WTC11 (cell line): ENCODE results near the gene KLRK1. TPM values are rescaled to one million over a fixed set of nuclear protein-coding genes. Genes with fewer than 3 reads are reported as not detected.
"Not testable (repeated sequence)": the region's sequence is repeated elsewhere in the genome, so short reads cannot be mapped to it uniquely, and the experiment has no call there.

ENCODE experiments used
- ATAC-seq: fragments of 200-7000 bp; cut with Tn5 transposase; 2 replicates; pipeline ENCODE4 v1.10.0; 2021; ENCODE audit warnings: mild to moderate bottlenecking, moderate library complexity
- CTCF ChIA-PET: fragments of 300-600 bp; sonication (Branson Sonifier 250); formaldehyde crosslinking; loops from one replicate; lab custom pipeline; 2021; ENCODE audit warnings: antibody characterized with exemption; lab: Charles Lee
- POLR2A ChIA-PET: fragments of 350-600 bp; sonication (Branson Sonifier 250); formaldehyde crosslinking; loops from one replicate; lab custom pipeline; 2021; ENCODE audit warnings: antibody characterized with exemption; lab: Charles Lee
- DNase-seq: peaks from one replicate; pipeline ENCODE4 v3.0.0; 2021; ENCODE audit warnings: low spot score
- H3K27ac Mint-ChIP-seq: 2 replicates; pipeline ENCODE4 v1.8.0; 2021; ENCODE audit warnings: mixed read lengths
- H3K27me3 Mint-ChIP-seq: 2 replicates; pipeline ENCODE4 v1.8.0; 2021; ENCODE audit warnings: low read depth, mild to moderate bottlenecking, moderate library complexity, mixed read lengths
- H3K36me3 Mint-ChIP-seq: 2 replicates; pipeline ENCODE4 v1.8.0; 2021; ENCODE audit warnings: mixed read lengths
- H3K4me1 Mint-ChIP-seq: 2 replicates; pipeline ENCODE4 v1.8.0; 2022; ENCODE audit warnings: mixed read lengths
- H3K4me3 Mint-ChIP-seq: 2 replicates; pipeline ENCODE4 v1.8.0; 2021; ENCODE audit warnings: mild to moderate bottlenecking, moderate library complexity, mixed read lengths
- H3K9me3 Mint-ChIP-seq: 2 replicates; pipeline ENCODE4 v1.8.0; 2021; ENCODE audit warnings: mixed read lengths
- CREB1 ChIP-seq: sonication (generic); formaldehyde crosslinking; IDR thresholded peaks from 2 replicates; pipeline ENCODE4 v1.8.0; 2023; ENCODE audit warnings: mild to moderate bottlenecking, missing genetic modification reagents
- JAZF1 ChIP-seq: fragments of 250-450 bp; sonication (Bioruptor Pico); IDR thresholded peaks from 2 replicates; pipeline ENCODE4 v1.9.0; 2021; ENCODE audit warnings: moderate library complexity, mild to moderate bottlenecking, inconsistent platforms
- JUN ChIP-seq: sonication (generic); formaldehyde crosslinking; IDR thresholded peaks from 2 replicates; pipeline ENCODE4 v1.8.0; 2023; ENCODE audit warnings: mild to moderate bottlenecking, missing genetic modification reagents
- NFATC4 ChIP-seq: fragments of 250-450 bp; sonication (Bioruptor Pico); IDR thresholded peaks from 2 replicates; pipeline ENCODE4 v1.9.0; 2021; ENCODE audit warnings: mild to moderate bottlenecking
- NFE2L1 ChIP-seq: sonication (generic); formaldehyde crosslinking; IDR thresholded peaks from 2 replicates; pipeline ENCODE4 v1.8.1; 2023; ENCODE audit warnings: missing genetic modification reagents
- NR2C2 ChIP-seq: sonication (generic); formaldehyde crosslinking; IDR thresholded peaks from 2 replicates; pipeline ENCODE4 v1.8.0; 2022; ENCODE audit warnings: mild to moderate bottlenecking, missing genetic modification reagents
- OVOL2 ChIP-seq: fragments of 250-450 bp; sonication (Bioruptor Pico); IDR thresholded peaks from 2 replicates; pipeline ENCODE4 v1.9.0; 2021; ENCODE audit warnings: mild to moderate bottlenecking, borderline replicate concordance
- TCF7 ChIP-seq: sonication (generic); formaldehyde crosslinking; IDR thresholded peaks from 2 replicates; pipeline ENCODE4 v1.8.0; 2022; ENCODE audit warnings: mild to moderate bottlenecking, low read depth, missing genetic modification reagents, moderate library complexity
- TEAD1 ChIP-seq: sonication (generic); formaldehyde crosslinking; IDR thresholded peaks from 2 replicates; pipeline ENCODE4 v1.8.0; 2022; ENCODE audit warnings: mild to moderate bottlenecking, missing genetic modification reagents
- TP53 ChIP-seq: sonication (generic); formaldehyde crosslinking; IDR thresholded peaks from 2 replicates; pipeline ENCODE4 v1.8.1; 2023; ENCODE audit warnings: mild to moderate bottlenecking, missing genetic modification reagents
- ZNF121 ChIP-seq: sonication (generic); formaldehyde crosslinking; IDR thresholded peaks from 2 replicates; pipeline ENCODE4 v1.8.0; 2023; ENCODE audit warnings: missing genetic modification reagents
- ZNF423 ChIP-seq: fragments of 250-450 bp; sonication (Bioruptor Pico); IDR thresholded peaks from 2 replicates; pipeline ENCODE4 v2.1.2; 2022; ENCODE audit warnings: mild to moderate bottlenecking, moderate library complexity
- ZNF671 ChIP-seq: fragments of 250-450 bp; sonication (Bioruptor Pico); IDR thresholded peaks from 2 replicates; pipeline ENCODE4 v1.8.0; 2021; ENCODE audit warnings: mild to moderate bottlenecking
- total RNA-seq: library from RNA; stranded (reverse); gene quantifications from 3 replicates; pipeline ENCODE4 v1.2.3, GENCODE V29; 2021
- TF ChIP-seq, protein P1 (sequence below): sonication (generic); formaldehyde crosslinking; IDR thresholded peaks from 2 replicates; pipeline ENCODE4 v1.8.0; 2023; ENCODE audit warnings: missing genetic modification reagents
- TF ChIP-seq, protein P2 (sequence below): sonication (generic); formaldehyde crosslinking; IDR thresholded peaks from 2 replicates; pipeline ENCODE4 v1.8.1; 2023; ENCODE audit warnings: mild to moderate bottlenecking, missing genetic modification reagents, moderate library complexity
- TF ChIP-seq, protein P3 (sequence below): sonication (generic); formaldehyde crosslinking; IDR thresholded peaks from 2 replicates; pipeline ENCODE4 v1.8.0; 2023; ENCODE audit warnings: missing genetic modification reagents, mild to moderate bottlenecking, borderline replicate concordance
- TF ChIP-seq, protein P4 (sequence below): sonication (generic); formaldehyde crosslinking; IDR thresholded peaks from 2 replicates; pipeline ENCODE4 v1.8.1; 2022; ENCODE audit warnings: missing genetic modification reagents, borderline replicate concordance
- TF ChIP-seq, protein P5 (sequence below): sonication (generic); formaldehyde crosslinking; IDR thresholded peaks from 2 replicates; pipeline ENCODE4 v1.8.1; 2022; ENCODE audit warnings: low read depth, mild to moderate bottlenecking, moderate library complexity, missing genetic modification reagents, borderline replicate concordance
- TF ChIP-seq, protein P6 (sequence below): sonication (generic); formaldehyde crosslinking; IDR thresholded peaks from 2 replicates; pipeline ENCODE4 v1.8.0; 2023; ENCODE audit warnings: mild to moderate bottlenecking, missing genetic modification reagents

KLRK1 gene
- total RNA-seq, 1 experiment from 2014 or later: 0.15 TPM

DNA sequence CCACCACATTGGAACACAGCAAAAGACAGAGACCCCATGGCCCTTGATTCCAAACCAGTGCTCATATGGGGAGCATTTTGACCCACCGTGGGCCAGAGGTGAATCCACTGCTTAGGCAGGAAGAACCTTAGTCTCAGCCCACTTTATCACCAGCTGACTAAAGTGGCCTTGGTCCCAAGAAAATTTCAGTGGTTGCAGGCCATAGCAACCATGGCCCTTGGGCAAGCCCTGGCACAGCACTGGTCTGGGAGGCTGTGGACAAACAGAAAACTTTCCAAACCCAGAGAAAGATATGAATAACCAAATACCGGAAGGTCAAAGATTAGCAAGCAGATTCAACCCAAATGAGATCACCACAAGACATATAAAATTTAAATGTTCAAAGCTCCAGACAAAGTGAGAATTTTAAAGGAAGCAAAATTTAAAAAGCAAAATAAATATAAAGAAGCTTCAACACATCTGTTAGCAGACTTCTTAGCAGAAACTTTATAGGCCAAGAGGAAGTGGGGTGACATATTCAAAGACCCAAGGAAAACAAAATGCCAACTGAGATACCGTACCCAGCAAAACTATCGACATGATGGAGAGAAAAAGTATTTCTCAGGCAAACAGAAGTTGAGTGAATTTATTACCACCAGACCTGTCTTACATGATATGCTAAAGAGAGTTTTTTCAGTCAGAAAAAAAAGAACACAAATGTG is 7.8 kb downstream of the KLRK1 start (continued):
- TF ChIP-seq NFATC4 (CRISPR knock-in tag): no peak

DNA sequence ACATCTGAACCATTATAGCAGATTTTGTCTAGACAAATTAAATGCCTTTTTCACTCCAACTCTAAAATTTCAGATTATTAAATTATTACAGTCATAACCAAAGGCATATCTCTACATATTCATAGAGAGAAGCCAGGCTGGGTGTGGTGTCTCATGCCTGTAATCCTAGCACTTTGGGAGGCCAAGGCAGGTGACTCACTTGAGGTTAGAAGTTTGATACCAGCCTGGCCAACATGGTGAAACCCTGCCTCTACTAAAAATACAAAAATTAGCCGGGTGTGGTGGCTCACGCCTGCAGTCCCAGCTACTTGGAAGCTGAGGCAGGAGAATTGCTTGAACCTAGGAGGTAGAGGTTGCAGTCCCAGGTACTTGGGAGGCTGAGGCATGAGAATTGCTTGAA is 11.1 kb downstream of the KLRK1 start:
- POLR2A ChIA-PET, H3K27me3 Mint-ChIP-seq, H3K4me3 Mint-ChIP-seq, H3K4me1 Mint-ChIP-seq, H3K9me3 Mint-ChIP-seq, H3K36me3 Mint-ChIP-seq, ATAC-seq, CTCF ChIA-PET, DNase-seq, H3K27ac Mint-ChIP-seq: not testable (repeated sequence)

DNA sequence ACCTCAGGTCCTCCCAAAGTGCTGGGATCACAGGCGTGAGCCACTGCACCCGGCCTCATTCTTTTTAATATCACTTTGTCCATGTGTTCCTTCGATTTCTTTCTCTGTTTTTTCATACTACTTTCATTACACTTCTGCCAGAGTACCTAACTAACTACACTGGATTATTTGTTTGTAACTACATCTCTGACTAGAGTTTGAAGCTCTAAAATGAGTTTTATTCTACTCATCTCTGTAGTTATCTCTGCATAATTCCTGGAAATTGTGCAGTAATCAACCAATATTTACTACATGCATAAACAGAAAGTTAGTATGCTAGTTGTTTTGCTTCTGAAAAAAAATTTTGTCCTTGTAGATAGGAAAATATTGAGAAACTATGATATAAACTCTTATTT is 15.2 kb downstream of the KLRK1 start:
- Mint-ChIP-seq H3K27me3 (no peaks in the 10 kb centered on the region), H3K4me1 (peaks cover 39% of the 10 kb centered on the region), H3K9me3 (no peaks in the 10 kb centered on the region), H3K36me3 (no peaks in the 10 kb centered on the region), H3K4me3 (no peak overlapping the region), H3K27ac (no peak overlapping the region)
- ChIA-PET CTCF (no interaction called here), POLR2A (no interaction called here)
- ATAC-seq (no peak), DNase-seq (no peak)
- TF ChIP-seq, protein P1, sequence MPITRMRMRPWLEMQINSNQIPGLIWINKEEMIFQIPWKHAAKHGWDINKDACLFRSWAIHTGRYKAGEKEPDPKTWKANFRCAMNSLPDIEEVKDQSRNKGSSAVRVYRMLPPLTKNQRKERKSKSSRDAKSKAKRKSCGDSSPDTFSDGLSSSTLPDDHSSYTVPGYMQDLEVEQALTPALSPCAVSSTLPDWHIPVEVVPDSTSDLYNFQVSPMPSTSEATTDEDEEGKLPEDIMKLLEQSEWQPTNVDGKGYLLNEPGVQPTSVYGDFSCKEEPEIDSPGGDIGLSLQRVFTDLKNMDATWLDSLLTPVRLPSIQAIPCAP (CRISPR knock-in tag): no peak
- TF ChIP-seq OVOL2 (CRISPR knock-in tag) (no peak), CREB1 (CRISPR knock-in tag) (no peak), TP53 (no peak), JAZF1 (no peak), TEAD1 (CRISPR knock-in tag) (no peak), ZNF121 (no peak), ZNF671 (CRISPR knock-in tag) (no peak), ZNF423 (CRISPR knock-in tag) (no peak), JUN (CRISPR knock-in tag) (no peak), NFE2L1 (CRISPR knock-in tag) (no peak), TCF7 (CRISPR knock-in tag) (no peak), NR2C2 (CRISPR knock-in tag) (no peak)
- TF ChIP-seq, protein P2, sequence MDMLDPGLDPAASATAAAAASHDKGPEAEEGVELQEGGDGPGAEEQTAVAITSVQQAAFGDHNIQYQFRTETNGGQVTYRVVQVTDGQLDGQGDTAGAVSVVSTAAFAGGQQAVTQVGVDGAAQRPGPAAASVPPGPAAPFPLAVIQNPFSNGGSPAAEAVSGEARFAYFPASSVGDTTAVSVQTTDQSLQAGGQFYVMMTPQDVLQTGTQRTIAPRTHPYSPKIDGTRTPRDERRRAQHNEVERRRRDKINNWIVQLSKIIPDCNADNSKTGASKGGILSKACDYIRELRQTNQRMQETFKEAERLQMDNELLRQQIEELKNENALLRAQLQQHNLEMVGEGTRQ (CRISPR knock-in tag): no peak
- TF ChIP-seq, protein P3, sequence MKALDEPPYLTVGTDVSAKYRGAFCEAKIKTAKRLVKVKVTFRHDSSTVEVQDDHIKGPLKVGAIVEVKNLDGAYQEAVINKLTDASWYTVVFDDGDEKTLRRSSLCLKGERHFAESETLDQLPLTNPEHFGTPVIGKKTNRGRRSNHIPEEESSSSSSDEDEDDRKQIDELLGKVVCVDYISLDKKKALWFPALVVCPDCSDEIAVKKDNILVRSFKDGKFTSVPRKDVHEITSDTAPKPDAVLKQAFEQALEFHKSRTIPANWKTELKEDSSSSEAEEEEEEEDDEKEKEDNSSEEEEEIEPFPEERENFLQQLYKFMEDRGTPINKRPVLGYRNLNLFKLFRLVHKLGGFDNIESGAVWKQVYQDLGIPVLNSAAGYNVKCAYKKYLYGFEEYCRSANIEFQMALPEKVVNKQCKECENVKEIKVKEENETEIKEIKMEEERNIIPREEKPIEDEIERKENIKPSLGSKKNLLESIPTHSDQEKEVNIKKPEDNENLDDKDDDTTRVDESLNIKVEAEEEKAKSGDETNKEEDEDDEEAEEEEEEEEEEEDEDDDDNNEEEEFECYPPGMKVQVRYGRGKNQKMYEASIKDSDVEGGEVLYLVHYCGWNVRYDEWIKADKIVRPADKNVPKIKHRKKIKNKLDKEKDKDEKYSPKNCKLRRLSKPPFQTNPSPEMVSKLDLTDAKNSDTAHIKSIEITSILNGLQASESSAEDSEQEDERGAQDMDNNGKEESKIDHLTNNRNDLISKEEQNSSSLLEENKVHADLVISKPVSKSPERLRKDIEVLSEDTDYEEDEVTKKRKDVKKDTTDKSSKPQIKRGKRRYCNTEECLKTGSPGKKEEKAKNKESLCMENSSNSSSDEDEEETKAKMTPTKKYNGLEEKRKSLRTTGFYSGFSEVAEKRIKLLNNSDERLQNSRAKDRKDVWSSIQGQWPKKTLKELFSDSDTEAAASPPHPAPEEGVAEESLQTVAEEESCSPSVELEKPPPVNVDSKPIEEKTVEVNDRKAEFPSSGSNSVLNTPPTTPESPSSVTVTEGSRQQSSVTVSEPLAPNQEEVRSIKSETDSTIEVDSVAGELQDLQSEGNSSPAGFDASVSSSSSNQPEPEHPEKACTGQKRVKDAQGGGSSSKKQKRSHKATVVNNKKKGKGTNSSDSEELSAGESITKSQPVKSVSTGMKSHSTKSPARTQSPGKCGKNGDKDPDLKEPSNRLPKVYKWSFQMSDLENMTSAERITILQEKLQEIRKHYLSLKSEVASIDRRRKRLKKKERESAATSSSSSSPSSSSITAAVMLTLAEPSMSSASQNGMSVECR (CRISPR knock-in tag): no peak
- TF ChIP-seq, protein P4, sequence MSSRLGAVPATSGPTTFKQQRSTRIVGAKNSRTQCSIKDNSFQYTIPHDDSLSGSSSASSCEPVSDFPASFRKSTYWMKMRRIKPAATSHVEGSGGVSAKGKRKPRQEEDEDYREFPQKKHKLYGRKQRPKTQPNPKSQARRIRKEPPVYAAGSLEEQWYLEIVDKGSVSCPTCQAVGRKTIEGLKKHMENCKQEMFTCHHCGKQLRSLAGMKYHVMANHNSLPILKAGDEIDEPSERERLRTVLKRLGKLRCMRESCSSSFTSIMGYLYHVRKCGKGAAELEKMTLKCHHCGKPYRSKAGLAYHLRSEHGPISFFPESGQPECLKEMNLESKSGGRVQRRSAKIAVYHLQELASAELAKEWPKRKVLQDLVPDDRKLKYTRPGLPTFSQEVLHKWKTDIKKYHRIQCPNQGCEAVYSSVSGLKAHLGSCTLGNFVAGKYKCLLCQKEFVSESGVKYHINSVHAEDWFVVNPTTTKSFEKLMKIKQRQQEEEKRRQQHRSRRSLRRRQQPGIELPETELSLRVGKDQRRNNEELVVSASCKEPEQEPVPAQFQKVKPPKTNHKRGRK (CRISPR knock-in tag): no peak
- TF ChIP-seq, protein P5, sequence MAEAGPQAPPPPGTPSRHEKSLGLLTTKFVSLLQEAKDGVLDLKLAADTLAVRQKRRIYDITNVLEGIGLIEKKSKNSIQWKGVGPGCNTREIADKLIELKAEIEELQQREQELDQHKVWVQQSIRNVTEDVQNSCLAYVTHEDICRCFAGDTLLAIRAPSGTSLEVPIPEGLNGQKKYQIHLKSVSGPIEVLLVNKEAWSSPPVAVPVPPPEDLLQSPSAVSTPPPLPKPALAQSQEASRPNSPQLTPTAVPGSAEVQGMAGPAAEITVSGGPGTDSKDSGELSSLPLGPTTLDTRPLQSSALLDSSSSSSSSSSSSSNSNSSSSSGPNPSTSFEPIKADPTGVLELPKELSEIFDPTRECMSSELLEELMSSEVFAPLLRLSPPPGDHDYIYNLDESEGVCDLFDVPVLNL (CRISPR knock-in tag): no peak
- TF ChIP-seq, protein P6, sequence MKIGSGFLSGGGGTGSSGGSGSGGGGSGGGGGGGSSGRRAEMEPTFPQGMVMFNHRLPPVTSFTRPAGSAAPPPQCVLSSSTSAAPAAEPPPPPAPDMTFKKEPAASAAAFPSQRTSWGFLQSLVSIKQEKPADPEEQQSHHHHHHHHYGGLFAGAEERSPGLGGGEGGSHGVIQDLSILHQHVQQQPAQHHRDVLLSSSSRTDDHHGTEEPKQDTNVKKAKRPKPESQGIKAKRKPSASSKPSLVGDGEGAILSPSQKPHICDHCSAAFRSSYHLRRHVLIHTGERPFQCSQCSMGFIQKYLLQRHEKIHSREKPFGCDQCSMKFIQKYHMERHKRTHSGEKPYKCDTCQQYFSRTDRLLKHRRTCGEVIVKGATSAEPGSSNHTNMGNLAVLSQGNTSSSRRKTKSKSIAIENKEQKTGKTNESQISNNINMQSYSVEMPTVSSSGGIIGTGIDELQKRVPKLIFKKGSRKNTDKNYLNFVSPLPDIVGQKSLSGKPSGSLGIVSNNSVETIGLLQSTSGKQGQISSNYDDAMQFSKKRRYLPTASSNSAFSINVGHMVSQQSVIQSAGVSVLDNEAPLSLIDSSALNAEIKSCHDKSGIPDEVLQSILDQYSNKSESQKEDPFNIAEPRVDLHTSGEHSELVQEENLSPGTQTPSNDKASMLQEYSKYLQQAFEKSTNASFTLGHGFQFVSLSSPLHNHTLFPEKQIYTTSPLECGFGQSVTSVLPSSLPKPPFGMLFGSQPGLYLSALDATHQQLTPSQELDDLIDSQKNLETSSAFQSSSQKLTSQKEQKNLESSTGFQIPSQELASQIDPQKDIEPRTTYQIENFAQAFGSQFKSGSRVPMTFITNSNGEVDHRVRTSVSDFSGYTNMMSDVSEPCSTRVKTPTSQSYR (CRISPR knock-in tag): no peak
